Measurements from ENCODE around the gene RAB40AL. TPM values are rescaled to one million over a fixed set of nuclear protein-coding genes. Genes with fewer than 3 reads are reported as not detected.
"Not testable (repeated sequence)": the region's sequence is repeated elsewhere in the genome, so short reads cannot be mapped to it uniquely, and the experiment has no call there.

The RAB40AL gene, protein sequence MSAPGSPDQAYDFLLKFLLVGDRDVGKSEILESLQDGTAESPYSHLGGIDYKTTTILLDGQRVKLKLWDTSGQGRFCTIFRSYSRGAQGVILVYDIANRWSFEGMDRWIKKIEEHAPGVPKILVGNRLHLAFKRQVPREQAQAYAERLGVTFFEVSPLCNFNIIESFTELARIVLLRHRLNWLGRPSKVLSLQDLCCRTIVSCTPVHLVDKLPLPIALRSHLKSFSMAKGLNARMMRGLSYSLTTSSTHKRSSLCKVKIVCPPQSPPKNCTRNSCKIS
- not detected for polyA plus RNA-seq (2013, experiment 1 of 2)
- not detected for polyA plus RNA-seq (2013, experiment 2 of 2)

DNA sequence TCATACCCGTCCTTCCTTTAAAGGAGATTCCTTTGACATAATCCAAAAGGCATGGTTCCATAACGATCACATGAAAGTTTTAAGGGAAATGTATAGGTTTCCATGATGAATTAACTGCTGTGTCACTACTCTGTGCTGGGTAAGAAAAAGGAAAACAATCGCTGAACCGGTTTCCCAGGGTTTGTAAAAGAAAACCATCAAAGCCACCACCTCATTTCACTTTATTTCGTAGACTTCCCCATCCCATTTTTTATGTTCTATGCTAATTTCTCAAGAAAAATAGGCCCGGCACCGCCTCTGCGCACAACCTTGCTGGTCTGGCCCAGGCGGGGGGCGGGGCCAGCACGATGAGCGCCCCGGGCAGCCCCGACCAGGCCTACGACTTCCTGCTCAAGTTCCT, at the start of gene RAB40AL:
Gene RAB40AL (plus strand): TSS at position 301 of the 400 bp plus-strand sequence. CDS start 47 bp downstream, at position 348.
- H3K4me3 ChIP-seq (ENCODE audit: extremely low read depth, insufficient read depth, low read length, poor library complexity, severe bottlenecking); H3K9me3 ChIP-seq (ENCODE audit: control insufficient read depth, low read length); H3K4me1 ChIP-seq (ENCODE audit: control insufficient read depth, insufficient read depth, low read length, poor library complexity, severe bottlenecking); H3K36me3 ChIP-seq (ENCODE audit: control insufficient read depth, insufficient read depth, low read length); H3K27ac ChIP-seq (ENCODE audit: low read depth, low read length, severe bottlenecking): not testable (repeated sequence)
- no CpG with 5 or more reads among the region's 15 CpGs for WGBS, 2 experiments (ENCODE audit: insufficient coverage in 2 of 2)

DNA sequence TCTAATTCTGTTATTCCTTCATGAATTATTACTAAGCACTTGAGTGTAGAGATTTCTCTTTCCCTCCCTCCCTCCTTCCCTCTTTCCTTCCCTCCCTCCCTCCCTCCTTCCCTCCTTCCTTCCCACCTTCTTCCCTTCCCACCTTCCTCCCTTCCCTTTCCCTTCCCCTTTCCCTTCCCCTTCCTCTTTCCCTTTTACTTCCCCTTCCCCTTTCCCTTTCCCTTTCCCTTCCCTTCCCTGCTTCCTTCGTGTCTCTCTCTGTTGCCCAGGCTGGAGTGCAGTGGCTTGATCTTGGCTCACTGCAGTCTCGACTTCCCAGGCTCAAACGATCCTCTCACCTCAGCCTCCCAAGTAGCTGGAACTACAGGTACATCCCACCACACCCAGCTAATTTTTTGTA, 49.4 kb upstream of the RAB40AL start:
- Histone ChIP-seq H3K9me3 (ENCODE audit: control insufficient read depth, low read length) (no peaks in the 10 kb centered on the region), H3K4me1 (ENCODE audit: control insufficient read depth, insufficient read depth, low read length, poor library complexity, severe bottlenecking) (no peaks in the 10 kb centered on the region), H3K4me3 (ENCODE audit: extremely low read depth, insufficient read depth, low read length, poor library complexity, severe bottlenecking) (no peak overlapping the region), H3K27ac (ENCODE audit: low read depth, low read length, severe bottlenecking) (no peak overlapping the region), H3K36me3 (ENCODE audit: control insufficient read depth, insufficient read depth, low read length) (no peaks in the 10 kb centered on the region)
- 80% methylated on average over 1 of the region's 3 CpGs; no CpG with 5 or more reads in 1 of the 2 experiments for WGBS, 2 experiments (ENCODE audit: insufficient coverage in 2 of 2)

DNA sequence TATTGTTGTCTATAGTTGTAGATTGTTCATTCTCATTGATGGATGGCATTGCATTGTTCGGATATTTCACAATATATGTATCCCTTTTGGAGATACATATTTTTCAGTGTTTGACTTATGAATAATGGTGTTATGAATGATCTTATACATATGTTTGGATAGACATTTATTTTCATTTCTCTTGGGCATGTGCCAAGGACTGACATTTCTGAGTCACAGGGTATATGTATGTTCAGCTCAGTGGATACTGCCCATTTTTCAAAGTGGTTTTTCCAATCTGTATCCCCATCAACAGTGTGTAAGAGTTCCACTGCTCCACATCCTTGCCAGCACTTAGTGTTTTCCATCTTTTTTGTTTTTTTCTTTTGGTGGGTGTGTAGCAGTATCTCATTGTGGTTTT, 45.0 kb upstream of the RAB40AL start:
- H3K4me1 ChIP-seq (ENCODE audit: control insufficient read depth, insufficient read depth, low read length, poor library complexity, severe bottlenecking): no peaks in the 10 kb centered on the region
- no peak overlapping the region for H3K4me3 ChIP-seq (ENCODE audit: extremely low read depth, insufficient read depth, low read length, poor library complexity, severe bottlenecking)
- no peak overlapping the region for H3K27ac ChIP-seq (ENCODE audit: low read depth, low read length, severe bottlenecking)
- H3K9me3 ChIP-seq (ENCODE audit: control insufficient read depth, low read length): no peaks in the 10 kb centered on the region
- no CpG with 5 or more reads among the region's 1 CpG for WGBS, 2 experiments (ENCODE audit: insufficient coverage in 2 of 2)
- H3K36me3 ChIP-seq (ENCODE audit: control insufficient read depth, insufficient read depth, low read length): no peaks in the 10 kb centered on the region

DNA sequence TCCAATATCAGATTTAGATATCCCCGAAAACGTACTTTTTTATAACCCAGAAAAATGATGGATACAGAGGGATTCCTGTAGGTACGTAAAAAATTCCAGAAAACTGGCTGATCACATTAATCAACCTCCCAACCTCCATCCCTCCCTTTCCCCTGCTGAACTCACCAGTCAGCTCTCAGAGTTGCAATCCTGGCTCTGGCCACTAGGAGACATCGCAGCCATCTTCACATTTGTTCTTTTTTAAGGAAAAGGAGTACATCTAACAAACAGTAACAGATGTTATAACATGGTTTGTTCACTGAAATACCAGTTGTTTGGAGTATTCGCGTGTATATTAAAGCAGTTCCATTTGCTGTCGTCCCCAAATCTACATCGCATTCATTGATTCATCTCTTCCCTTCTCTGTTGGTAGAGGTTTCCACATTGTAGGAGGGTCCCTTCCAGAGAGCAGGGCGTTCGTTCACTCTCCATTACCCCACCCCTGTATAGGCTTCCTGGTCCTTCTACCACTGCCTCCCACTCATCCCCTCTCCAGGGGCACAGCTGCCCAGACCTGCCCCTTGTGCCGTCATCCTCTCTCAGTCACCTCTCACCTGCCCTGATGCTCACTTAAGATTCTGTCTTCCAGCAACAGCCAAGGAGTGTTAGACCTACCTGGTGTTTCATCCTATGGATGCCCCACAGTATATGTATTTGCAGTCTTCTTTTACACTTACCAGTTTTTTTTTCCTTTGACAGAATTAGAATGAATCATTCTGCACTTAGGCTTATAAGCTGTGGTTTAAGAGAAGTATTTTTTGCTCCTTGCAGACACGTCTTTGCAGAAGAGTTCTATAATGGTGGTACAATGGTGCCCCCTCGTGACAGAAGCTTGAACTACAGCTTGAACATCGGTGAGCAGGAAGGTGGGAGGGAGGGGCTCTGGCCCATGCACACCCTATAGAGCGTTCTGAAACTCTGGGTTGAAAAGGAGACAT, 36.8 kb upstream of the RAB40AL start:
- Histone ChIP-seq H3K4me3 (ENCODE audit: extremely low read depth, insufficient read depth, low read length, poor library complexity, severe bottlenecking) (no peak overlapping the region), H3K27ac (ENCODE audit: low read depth, low read length, severe bottlenecking) (no peak overlapping the region), H3K9me3 (ENCODE audit: control insufficient read depth, low read length) (no peaks in the 10 kb centered on the region), H3K4me1 (ENCODE audit: control insufficient read depth, insufficient read depth, low read length, poor library complexity, severe bottlenecking) (no peaks in the 10 kb centered on the region), H3K36me3 (ENCODE audit: control insufficient read depth, insufficient read depth, low read length) (no peaks in the 10 kb centered on the region)
- whole genome bisulfite sequencing, 2 experiments (ENCODE audit: insufficient coverage in 2 of 2): 0 to 20% methylated on average over 2 to 4 of the region's 15 CpGs

DNA sequence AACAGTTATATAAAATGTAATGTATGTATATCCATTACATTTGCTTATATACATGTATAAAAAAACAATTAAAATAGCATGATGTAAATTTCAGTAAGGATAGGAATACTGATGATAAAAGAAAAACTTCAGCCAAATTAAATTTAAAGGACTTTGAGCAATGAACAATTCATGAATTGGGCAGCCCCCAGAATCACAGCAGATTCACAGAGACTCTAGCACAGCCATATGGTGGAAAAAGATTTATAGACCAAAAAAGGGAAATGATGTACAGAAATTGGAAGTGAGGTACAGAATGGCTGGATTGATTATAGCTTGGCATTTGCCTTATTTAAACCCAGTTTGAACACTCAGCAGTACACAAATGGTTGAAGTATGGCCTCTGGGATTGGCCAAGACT, 34.7 kb upstream of the RAB40AL start:
- H3K9me3 ChIP-seq (ENCODE audit: control insufficient read depth, low read length): no peaks in the 10 kb centered on the region
- H3K27ac ChIP-seq (ENCODE audit: low read depth, low read length, severe bottlenecking): no peak overlapping the region
- peaks cover 4% of the 10 kb centered on the region for H3K36me3 ChIP-seq (ENCODE audit: control insufficient read depth, insufficient read depth, low read length)
- no peak overlapping the region for H3K4me3 ChIP-seq (ENCODE audit: extremely low read depth, insufficient read depth, low read length, poor library complexity, severe bottlenecking)
- no peaks in the 10 kb centered on the region for H3K4me1 ChIP-seq (ENCODE audit: control insufficient read depth, insufficient read depth, low read length, poor library complexity, severe bottlenecking)

DNA sequence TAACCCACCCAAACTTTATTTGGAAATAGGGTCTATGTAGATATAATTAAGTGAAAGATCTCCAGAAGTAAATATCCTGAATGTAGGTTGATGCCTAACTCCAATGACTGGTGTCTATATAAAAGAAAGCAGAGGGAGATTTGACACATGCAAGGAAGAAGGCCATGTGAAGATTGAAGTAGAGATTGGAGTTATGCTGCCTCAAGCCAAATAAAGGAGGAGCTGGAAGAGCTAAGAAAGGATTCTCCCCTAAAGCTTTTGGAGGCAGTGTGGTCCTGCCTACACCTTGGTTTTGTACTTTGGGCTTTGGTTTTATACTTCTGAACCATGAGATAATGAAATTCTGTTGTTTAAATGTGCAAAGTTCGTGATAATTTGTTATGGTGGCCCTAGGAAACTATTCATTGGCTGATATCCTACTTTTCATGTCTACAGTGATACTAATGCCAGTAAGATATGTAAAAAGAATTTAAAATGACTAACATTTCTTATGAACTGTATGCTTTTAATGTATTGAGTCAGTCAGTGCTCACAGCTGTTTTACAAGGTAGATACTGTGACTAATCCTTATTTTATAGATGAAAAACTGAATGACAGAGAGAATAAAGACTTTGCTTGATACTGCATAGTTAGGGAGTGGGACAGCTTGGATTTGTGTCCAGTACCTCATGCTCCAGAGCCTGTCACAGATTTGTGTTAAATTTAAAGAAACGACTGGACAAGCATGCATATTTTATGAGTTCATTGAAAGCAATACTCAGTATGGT, 5.9 kb upstream of the RAB40AL start:
- Histone ChIP-seq H3K4me1 (ENCODE audit: control insufficient read depth, insufficient read depth, low read length, poor library complexity, severe bottlenecking) (no peaks in the 10 kb centered on the region), H3K36me3 (ENCODE audit: control insufficient read depth, insufficient read depth, low read length) (no peaks in the 10 kb centered on the region), H3K9me3 (ENCODE audit: control insufficient read depth, low read length) (no peaks in the 10 kb centered on the region), H3K4me3 (ENCODE audit: extremely low read depth, insufficient read depth, low read length, poor library complexity, severe bottlenecking) (no peak overlapping the region), H3K27ac (ENCODE audit: low read depth, low read length, severe bottlenecking) (no peak overlapping the region)
- 83% methylated on average over 1 of the region's 2 CpGs; no CpG with 5 or more reads in 1 of the 2 experiments for WGBS, 2 experiments (ENCODE audit: insufficient coverage in 2 of 2)

DNA sequence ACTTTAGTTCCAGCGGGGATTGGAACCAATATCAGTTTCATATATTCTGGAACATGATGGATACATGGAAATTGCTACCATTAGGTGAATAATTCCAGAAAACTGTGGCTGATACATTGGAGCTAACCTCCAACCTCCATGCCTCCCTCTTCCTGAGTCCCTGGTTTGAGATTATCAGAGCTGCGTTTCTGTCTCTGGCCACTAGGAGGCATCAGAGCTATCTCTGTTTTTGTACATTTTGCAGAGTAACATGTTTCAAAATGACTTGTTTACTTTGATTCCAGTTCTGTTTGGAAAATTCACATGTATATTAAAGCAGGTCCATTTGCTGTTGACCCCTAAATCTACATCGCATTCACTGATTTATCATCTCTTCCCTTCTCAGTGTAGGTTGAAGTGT, 2.4 kb upstream of the RAB40AL start:
- Histone ChIP-seq H3K36me3 (ENCODE audit: control insufficient read depth, insufficient read depth, low read length) (no peaks in the 10 kb centered on the region), H3K4me1 (ENCODE audit: control insufficient read depth, insufficient read depth, low read length, poor library complexity, severe bottlenecking) (no peaks in the 10 kb centered on the region), H3K9me3 (ENCODE audit: control insufficient read depth, low read length) (no peaks in the 10 kb centered on the region), H3K27ac (ENCODE audit: low read depth, low read length, severe bottlenecking) (no peak overlapping the region), H3K4me3 (ENCODE audit: extremely low read depth, insufficient read depth, low read length, poor library complexity, severe bottlenecking) (no peak overlapping the region)
- WGBS, 2 experiments (ENCODE audit: insufficient coverage in 2 of 2): 0 to 20% methylated on average over 1 of the region's 3 CpGs

DNA sequence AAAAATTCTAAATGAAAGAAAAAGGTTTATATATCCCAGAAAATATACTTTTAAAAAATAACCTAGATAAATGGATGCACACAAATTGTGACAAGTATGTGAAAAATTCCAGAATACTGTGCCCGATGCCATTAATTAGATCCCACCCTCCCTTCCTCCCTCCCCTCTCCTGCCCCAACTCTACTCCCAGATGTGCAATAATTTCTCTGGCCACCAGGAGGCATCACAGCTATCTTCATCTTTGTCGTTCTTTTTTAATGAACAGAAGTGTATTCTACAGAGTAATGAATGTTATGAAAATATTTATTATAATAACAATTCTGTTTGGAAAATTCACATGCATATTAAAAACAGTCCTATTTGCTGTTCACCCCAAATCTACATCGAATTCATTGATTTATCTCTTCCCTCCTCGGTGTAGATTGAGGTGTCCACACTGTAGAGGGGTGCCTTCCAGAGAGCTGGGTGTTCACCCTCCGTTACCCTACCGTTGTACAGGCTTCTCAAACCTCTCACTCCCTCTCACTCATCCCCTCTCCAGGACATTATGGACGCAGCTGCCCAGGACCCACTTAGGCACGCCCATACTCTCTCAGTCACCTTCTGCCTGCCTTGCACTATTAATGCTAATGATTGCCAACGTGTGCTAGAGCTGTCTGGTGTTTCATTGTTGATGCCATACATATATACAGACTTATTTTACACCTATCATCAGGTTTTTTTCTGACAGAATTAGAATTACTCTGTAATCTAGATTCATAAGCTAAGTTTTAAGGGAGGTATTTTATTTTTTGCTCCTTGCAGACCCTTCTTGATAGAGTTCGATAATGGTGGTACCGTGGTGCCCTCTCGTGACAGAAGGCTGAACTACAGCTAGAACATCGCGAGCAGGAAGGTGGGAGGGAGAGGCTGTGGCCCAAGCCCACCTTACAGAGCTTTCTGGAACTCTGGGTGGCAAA, 14.1 kb downstream of the RAB40AL start:
- no peak overlapping the region for H3K27ac ChIP-seq (ENCODE audit: low read depth, low read length, severe bottlenecking)
- H3K9me3 ChIP-seq (ENCODE audit: control insufficient read depth, low read length): no peaks in the 10 kb centered on the region
- H3K36me3 ChIP-seq (ENCODE audit: control insufficient read depth, insufficient read depth, low read length): no peaks in the 10 kb centered on the region
- 0% methylated on average over 5 of the region's 14 CpGs; no CpG with 5 or more reads in 1 of the 2 experiments for WGBS, 2 experiments (ENCODE audit: insufficient coverage in 2 of 2)
- peak overlapping the region; percentile 3 for H3K4me3 ChIP-seq (ENCODE audit: extremely low read depth, insufficient read depth, low read length, poor library complexity, severe bottlenecking)
- H3K4me1 ChIP-seq (ENCODE audit: control insufficient read depth, insufficient read depth, low read length, poor library complexity, severe bottlenecking): no peaks in the 10 kb centered on the region

DNA sequence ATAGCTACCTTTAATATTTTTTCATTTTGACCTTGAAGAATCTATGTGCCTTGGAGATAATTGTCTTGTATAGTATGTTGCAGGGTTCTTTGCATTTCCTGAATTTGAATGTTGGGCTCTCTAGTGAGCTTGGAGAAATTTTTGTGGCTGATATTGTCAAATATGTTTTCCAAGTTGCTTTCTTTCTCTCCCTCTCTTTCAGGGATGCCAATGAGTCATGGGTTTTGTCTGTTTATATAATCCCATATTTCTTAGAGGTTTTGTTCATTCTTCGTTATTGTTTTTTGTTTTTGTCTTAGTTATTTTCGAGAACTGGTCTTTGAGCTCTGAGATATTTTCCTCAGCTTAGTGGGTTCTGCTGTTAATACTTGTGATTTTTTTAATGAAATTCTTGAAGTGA, 20.7 kb downstream of the RAB40AL start:
- Histone ChIP-seq H3K4me1 (ENCODE audit: control insufficient read depth, insufficient read depth, low read length, poor library complexity, severe bottlenecking) (no peaks in the 10 kb centered on the region), H3K9me3 (ENCODE audit: control insufficient read depth, low read length) (no peaks in the 10 kb centered on the region), H3K36me3 (ENCODE audit: control insufficient read depth, insufficient read depth, low read length) (no peaks in the 10 kb centered on the region), H3K4me3 (ENCODE audit: extremely low read depth, insufficient read depth, low read length, poor library complexity, severe bottlenecking) (no peak overlapping the region), H3K27ac (ENCODE audit: low read depth, low read length, severe bottlenecking) (no peak overlapping the region)
- 88% methylated on average over 1 of the region's 2 CpGs; no CpG with 5 or more reads in 1 of the 2 experiments for WGBS, 2 experiments (ENCODE audit: insufficient coverage in 2 of 2)

Data from mesodermal cell (in vitro differentiated cells).